Eye (tissue), 1 donor: ENCODE results near the gene VSTM2B.
"Not testable (repeated sequence)": the region's sequence is repeated elsewhere in the genome, so short reads cannot be mapped to it uniquely, and the experiment has no call there.

Experiments
- DNase-seq: peaks from one replicate; pipeline ENCODE4 v3.0.0-alpha.2; 2015

VSTM2B gene

DNA sequence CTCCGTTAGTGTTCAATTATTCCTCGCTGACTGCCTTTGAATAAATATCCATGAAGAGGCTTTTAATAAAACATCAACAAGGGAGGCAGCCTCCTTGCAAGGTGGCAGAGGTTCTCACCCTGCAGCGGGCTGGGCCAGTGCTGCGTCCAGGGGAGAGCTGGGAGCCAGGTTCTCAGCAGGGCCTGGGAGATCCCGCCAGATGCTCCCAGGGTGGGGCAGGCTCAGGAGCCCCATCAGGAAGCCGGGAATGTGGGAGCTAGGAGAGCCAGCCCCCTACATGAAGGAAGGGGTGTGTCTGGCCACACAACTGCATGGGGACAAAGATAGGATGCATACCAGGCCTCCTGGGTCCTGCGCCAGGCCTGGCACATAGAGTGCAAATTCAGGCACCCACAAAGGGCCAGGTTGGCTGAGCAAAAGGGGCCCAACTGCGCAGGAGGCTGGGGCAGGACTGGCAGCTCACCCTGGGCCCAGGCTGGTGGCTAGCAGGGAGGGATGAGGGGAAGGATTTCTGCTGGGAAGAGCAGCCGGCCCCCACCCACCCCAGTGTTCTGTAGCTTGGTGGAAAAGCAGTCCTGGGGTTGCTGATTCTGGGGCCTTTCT, 22.8 kb downstream of the VSTM2B start:
- DNase-seq, result no peak

DNA sequence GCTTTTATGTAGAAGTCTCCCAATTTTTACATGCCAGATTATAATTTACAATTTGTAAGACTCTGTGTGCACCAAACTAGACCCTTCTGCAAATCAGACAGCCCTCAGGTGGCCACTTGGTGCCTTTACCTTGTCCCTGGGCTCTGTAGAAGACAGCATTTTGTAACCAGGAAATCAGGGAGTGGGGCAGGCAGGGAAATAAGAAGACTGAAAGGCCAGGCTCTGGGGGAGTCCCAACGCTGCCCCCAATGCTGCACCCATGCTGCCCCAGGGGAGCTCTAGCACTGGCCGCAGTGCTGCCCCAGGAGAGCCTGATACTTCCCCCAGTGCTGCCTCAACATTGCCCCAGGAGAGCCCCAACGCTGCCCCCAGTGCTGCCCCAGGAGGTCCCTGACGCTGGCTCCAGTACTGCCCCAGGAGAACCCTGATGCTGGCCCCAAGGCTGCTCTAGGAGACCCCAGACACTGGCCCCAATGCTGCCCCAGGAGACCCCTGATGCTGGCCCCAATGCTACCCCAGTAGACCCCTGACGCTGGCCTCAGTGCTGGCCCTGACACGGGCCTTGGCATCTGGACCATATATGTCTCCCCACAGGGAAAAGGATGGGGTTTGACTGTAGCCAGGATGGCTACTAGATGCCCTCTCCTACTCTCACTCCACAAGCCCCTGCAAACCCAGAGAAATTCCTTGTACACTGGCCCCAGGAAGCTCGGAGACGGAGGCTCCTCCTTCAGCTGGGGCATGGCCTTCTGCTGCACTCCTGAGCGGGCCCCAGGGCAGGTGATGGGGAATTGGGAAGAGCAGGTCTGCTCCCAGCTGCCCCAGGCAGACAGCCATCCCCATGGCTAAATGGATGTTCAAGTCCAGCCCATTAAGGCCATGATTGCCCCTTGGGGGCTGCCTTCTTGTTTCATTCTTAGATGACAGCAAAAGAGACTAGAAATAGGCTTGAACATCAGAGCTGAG, 23.6 kb downstream of the VSTM2B start:
- DNase-seq, result no peak

DNA sequence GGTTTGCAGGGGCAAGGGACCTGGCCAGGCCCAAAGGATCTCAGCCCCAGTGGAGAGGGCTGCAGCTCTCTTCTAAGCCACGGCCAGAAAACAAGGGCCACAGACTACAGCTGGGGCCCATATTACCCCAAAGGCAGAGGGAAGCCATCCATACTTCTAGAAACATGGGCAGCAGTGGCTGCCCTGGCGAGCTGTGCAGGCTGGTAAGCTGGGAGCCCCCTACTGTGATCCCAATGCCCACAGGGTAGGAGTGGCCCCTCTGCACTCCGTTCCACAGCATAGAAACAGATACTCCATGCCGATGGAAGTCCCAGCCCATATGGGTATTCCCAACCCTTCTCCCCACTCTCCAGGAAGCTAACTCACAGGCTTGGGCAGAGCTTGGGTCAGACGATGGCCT, 25.1 kb downstream of the VSTM2B start:
- no peak for DNase-seq

DNA sequence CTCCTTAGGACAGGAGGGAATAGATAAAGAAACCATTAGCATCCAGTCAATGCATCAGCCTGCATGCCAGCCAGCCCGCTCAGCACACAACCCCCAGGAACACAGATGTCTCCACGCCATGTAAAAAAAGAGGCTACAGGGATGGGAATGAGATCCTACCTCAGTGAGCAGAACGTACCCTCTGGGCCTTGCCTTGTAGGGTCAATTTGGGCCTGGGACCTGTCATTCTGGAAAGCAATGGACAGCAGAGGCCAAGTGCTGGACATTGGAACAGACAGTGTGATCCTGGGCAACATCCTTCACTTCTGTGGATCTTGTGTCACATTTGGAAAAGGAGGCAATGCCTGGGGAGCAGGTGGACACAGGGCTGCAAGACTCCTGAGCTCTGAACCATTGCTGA, 26.0 kb downstream of the VSTM2B start:
- no peak for DNase-seq

DNA sequence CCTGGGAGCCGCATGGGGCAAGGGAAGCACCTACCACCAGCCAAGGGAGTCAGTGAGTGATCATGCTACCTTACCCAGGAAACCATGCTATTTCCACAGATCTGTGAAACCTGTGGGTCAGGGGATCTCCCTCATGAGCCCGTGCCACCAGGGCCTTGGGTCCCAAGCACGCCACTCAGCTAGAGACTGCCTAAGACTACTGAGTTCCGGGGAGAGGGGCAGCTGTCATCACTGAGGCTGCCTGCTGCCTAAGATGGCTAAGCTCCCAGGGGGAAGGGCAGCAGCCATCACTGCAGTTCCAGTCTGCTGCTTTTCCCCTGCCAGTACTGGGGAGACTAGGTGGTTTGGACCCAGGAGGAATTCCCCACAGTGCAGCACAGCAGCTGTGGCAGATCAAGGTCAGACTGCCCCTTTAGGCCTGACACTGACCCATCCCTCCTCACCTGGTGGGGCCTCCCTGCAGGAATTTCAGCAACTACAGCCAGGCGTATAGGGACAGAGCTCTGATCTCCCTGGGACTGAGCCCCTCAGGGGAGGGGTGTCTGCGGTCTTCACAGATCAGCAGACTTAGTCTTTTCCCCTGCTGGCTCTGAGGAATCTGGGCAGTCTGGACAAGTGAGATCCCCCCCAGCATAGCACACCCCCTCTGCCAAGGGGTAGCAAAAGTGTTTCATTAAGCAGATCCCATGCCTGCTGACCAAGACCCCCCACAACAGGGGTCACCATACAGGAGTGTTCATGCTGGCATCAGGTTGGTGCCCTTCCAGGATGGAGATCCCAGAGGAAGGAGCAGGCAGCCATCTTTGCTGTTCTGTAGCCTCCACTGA, 26.9 kb downstream of the VSTM2B start:
- no peak for DNase-seq

DNA sequence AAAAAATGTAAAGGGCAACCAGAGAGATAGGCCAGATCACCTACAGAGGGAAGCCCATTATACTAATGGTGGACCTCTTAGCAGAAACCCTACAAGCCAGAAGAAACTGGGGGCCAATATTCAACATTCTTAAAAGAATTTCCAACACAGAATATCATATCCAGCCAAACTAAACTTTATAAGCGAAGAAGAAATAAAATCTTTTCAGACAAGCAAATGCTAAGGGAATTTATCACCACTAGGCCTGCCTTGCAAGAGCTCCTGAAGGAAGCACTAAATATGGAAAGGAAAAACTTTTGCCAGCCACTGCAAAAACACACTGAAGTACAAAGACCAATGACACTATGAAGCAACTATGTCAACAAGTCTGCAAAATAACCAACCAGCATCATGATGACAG, 28.4 kb downstream of the VSTM2B start:
- DNase-seq, result no peak

DNA sequence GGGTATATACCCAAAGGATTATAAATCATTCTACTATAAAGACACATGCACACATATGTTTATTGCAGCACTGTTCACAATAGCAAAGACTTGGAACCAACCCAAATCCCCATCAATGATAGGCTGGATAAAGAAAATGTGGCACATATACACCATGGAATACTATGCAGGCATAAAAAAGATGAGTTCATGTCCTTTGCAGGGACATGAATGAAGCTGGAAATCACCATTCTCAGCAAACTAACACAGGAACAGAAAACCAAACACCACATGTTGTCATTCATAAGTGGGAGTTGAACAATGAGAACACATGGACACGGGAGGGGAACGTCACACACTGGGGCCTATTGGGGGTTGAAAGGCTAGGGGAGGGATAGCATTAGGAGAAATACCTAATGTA, 33.3 kb downstream of the VSTM2B start:
- DNase-seq, result not testable (repeated sequence)

DNA sequence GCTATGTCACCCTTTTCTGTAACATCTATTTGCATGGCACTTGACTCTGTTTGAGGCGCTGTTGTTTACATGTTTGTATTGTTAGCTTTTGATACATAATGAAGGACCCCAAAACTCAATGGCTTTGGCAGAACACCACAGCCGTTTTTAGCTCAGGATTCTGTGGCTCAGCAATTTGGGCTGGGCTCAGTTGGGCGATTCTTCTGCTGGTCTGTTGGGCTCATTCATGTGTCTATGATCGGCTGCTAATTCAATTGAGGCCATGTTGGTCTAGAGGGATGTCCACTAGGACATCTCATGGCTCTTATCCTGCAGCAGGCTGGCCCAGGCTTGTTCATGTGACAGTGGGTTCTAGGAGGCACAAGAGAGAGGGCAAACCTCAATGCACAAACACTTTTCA, 33.9 kb downstream of the VSTM2B start:
- DNase-seq, result no peak

DNA sequence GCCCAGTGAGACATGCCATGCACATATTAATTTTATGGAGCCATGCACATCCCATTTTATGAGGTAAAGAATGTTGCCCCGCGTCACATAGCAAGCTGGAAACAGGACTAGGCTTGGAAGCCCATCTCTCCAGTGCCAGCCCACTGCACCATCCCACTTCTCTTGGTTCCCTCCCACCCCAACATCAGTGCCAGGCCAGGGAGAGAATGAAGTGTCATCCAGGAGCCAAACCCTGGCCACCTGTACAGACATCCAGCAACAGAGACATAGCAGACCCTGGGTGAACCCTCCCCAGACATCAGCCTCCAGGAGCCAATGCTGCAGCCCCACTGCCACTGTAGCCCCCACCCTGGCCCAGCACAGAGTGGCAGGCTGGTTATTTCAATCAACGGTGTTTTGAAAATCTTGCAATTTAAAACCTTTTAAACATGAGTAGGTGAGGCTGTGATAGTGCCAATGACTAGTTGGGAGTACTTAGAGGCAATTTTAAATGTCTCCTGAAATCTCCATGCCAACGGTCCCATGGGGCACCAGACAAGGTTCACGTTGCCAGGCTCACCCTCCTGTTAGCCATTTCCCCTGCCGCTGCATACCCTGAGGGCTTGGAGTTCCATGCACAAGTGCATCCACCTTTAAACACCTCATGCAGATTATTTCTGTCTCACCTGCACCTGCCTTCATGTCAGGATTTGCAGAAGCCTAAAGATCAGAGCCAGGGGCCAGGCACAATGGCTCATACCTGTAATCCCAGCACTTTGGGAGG, 34.7 kb downstream of the VSTM2B start:
- no peak for DNase-seq

DNA sequence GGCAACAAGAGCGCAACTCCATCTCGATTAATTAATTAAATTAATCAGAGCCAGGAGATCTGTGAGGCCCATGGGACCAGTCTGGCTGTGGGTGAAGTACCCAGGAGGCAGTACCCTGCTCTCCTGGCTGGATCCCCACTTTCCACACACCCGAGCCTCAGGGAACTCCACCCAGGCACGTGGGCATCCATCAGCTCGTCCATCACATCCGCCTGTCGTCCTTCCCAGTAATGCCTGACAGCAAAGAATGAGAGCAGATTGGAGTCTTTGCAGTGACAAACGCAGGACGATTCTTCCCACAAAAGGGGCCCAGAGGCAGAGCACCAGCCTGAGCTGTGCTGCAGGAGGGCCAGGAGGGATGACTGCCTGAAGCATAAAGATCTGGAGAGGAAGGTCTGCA, 35.8 kb downstream of the VSTM2B start:
- no peak for DNase-seq

DNA sequence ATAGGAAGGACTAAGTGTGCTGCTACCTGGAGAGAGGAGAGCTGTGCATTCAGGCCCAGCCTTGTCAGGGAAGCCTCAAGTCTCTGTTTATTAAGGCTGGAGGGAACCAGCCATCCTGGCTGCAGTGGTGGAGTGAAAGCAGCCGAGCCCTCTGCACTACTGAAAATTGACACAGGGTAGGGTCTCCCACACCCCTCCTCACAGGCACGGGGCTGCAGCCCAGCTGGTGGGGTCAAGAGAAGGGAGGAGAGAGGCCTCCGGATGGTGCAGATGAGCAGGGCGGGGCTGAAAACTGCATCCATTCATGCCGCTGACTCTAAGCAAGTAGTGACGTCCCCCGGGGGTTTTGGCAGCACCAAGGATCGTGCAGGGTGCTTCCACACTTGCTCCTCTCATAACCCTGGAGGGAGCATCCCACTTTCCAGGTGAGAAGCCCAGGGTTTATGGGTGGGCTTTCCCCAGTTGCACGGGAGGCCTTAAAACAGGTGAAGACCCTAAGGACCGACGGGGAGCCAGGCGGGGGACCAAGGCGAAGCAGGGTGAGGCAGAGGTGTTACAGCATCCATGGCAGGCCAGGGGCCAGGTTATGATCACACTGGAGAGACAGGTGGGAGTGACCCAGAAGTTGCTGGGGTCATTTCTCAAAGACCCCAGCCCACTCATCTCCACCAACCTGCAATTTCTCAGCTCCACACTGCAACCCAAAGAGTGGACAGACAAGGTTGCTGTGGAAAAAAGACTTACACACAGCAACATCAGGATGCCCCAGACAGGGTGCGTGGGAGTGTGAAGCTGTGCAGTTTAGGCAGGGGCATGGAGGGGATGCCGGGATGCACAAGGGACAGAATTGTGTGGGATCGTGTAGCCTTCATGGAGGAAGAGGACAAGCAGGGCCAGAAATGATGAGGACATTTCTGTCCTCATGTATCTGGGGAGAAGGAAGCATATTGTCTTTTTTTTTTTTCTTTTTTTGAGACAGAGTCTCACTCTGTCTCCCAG, 36.8 kb downstream of the VSTM2B start:
- no peak for DNase-seq

DNA sequence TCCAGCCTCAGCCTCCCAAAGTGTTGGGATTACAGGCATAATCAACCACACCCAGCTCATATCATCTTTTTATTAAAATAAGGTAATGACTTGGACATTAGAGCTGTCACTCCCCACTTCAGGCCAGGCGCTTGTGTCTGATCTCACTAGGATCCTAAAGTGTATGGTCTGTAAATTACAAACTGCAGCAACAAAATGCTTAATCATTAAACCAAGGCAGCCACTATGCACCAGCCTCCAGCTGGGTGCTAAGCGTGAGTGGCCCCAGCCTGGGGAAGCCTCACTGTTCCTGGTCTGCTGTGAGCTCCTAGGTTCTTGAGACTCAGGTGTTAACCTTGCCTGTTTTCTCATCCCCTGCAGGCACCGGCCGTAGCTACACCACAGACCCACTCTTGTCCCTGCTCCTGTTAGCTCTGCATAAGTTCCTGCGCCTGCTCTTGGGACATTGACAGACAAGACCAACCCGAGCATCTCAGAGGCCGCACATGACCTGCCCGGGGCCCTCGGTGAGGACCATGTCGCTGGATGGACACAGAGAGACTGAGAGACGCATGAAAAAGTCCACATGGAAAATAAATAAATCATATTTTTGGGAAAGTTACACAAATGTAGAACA, 37.8 kb downstream of the VSTM2B start:
- no peak for DNase-seq

DNA sequence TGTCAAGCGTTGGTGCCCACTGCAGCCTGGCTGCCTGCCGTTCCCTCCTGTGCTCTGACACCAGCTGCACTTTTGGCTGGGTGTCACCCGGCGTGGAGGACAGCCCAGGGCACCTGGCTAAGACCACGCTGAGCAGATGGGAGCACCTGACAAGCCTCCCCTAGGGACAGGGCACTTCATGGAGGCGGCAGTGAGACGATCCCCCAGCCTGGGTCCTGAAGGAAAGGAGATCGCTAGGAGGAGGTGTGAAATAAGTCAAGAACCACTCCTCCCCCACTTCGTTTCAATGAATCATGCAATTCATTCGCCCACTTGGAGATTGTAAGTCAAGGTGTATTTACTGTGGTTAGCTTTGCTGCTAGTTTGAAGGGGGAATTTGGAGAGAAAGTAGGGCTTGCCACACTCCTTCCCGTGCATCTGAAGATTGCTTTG, 38.8 kb downstream of the VSTM2B start:
- DNase-seq, result no peak

DNA sequence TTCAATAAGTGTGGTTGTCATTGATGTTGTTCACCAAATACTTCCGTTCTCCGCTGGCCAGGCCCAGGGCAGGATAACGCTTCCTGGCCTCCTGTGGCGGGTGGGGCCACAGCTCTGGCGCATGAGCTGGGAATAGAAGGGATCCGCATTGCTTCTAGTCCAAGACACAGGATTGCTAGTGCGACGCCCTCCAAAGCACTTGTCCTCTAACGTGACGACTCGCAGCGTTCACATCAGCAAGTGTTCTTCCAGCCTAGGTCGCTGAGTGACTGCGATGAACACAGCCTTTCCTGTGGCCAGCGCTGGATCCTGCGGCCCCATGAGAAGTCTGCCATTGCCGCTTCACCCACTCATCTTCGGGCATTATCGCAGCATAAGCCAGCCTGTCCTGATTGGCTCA, 39.4 kb downstream of the VSTM2B start:
- DNase-seq, result no peak

DNA sequence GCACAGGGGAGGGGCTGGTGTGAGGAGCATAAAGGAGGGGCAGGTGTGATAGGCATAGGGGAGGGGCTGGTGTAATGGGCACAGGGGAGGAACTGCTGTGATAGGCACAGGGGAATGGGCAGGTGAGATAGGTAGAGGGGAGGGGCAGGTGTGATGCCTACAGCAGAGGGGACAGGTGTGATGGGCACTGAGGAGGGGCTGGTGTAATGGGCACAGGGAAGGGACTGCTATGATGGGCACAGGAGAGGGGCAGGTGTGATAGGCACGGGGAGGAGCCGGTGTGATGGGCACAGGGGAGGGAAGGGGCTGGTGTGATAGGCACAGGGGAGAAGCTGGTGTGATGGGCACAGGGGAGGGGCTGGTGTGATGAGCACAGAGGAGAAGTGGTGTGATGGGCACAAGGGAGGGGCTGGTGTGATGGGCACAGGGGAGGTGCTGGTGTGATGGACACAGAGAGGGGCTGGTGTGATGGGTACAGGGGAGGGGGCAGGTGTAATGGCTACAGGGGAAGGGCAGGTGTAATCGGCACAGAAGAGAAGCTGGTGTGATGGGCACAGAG, 40.8 kb downstream of the VSTM2B start:
- no peak for DNase-seq

DNA sequence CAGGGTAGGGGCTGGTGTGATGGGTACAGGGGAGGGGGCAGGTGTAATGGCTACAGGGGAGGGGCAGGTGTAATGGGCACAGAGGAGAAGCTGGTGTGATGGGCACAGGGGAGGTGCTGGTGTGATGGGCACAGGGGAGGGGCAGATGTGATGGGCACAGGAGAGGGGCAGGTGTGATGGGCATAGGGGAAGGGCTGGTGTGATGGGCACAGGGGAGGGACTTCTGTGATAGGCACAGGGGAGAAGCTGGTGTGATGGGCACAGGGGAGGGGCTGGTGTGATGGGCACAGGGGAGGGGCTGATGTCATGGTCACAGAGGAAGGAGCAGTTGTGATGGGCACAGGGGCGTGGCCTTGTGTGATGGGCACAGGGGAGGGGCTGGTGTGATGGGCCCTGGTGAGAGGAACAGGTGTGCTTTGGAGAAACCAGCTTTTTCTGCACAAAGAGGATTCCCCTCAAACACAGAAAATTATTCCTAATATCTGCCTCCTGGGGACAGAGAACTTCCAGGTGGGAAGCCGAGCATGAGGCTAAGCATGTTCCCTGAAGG, 41.6 kb downstream of the VSTM2B start:
- no peak for DNase-seq

DNA sequence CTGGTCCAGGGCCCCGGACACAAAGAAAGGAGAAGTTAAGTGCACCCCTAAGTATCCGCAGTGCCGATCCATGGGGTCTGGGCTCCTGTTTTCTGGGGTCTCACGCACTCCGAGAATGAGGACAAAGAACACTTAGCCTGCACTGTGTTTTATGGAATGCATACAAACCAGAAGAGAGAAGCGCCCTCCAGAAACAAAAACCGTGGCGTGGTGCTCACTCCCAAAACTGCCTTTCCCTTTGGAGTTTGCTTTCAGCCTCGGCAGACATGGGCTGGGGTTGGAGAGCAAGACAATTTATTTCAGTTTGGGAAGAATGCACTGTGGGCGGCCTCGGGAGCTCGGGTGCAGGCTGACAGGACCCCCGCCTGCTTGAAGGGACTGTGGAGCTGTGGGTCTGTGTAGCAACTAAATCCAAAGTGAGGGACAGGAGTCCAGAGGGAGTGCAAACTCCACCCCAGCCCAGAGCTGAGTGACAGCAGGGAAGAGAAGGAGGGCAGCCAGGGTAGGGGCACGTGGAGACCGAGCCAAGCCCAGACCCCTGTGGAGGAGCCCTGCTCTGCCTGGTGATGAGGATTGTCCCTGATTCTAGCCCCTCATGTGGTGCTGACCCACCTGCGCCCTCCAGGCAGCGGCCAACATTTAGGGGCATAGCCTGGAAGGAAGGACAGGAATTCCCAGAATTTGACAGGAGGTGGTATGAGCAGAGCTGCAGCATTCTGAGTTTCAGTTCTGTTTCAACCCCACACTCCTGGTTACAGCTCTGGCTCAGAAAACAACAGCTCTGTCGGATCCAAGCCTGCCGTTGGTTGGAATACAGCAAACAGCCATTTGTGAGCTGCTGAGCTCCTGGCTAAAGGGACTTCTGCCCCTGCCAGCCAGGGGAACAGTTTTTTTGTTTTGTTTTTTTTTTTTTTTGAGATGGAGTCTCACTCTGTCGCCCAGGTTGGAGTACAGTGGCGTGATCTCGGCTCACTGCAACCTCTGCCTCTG, 42.5 kb downstream of the VSTM2B start:
- no peak for DNase-seq

DNA sequence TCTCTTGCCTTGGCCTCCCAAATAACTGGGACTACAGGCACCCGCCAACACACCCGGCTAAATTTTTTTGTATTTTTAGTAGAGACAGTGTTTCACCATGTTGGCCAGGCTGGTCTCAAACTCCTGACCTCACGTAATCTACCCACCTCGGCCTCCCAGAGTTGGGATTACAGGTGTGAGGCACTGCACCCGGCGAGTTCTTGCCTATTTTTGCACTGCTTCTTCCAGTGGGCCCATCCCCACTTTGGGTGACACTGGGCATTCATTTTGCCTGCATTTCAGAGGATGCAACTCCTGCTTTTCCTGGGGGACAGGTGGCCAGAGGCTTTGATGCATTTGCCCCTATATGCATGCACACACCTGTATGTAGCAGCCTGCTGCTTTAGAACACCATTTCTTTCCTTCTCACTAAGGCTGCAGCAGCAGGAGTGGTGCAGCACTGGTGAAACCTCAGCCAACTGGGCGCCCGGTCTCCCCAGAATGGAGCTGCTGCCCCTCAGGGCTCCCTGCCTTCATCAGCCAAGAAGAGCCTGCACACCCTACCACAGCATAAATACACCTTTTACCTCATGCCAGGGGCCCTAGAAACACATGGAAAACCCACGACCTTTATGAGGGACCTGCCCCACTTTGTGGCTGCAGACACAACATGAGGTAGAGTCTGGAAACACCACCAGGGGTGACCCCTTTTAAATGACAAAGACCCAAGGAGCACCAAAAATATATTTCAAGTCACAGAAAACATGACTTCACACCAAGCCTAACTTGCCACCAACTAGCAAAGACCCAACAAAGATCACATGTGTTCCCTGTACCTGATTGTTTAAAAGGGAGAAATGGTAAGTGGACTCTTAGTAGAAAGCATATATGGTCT, 43.5 kb downstream of the VSTM2B start:
- no peak for DNase-seq
